ENCODE results near the gene CYBC1.
"Not testable (repeated sequence)": the region's sequence is repeated elsewhere in the genome, so short reads cannot be mapped to it uniquely, and the experiment has no call there.

Gene CYBC1

GRCh38 chr17:82477934-82478333 is 27.4 kb upstream of the CYBC1 start:
- DNase-seq = no peak

GRCh38 chr17:82475458-82475857 is 24.9 kb upstream of the CYBC1 start:
- no peak for DNase-seq

- no peak for DNase-seq
These were observed 23.9 kb upstream of the CYBC1 start for GRCh38 chr17:82474223-82475010.

GRCh38 chr17:82470065-82470464 is 19.5 kb upstream of the CYBC1 start:
- no peak for DNase-seq

- no peak for DNase-seq
These were observed 18.1 kb upstream of the CYBC1 start for GRCh38 chr17:82468692-82469091.

GRCh38 chr17:82465023-82465603 is 14.6 kb upstream of the CYBC1 start:
- no peak for DNase-seq

- no peak for DNase-seq
These were observed 14.0 kb upstream of the CYBC1 start for GRCh38 chr17:82464567-82464929.

- no peak for DNase-seq
These were observed 13.5 kb upstream of the CYBC1 start for GRCh38 chr17:82463925-82464566.

GRCh38 chr17:82463391-82463790 is 12.8 kb upstream of the CYBC1 start:
- no peak for DNase-seq

GRCh38 chr17:82461827-82462524 is 11.4 kb upstream of the CYBC1 start:
- no peak for DNase-seq

GRCh38 chr17:82459936-82460335 is 9.4 kb upstream of the CYBC1 start:
- DNase-seq = not testable (repeated sequence)

GRCh38 chr17:82458885-82459424 is 8.4 kb upstream of the CYBC1 start:
- DNase-seq = peak; percentile 35

- DNase-seq = peak; percentile 99
These were observed 7.8 kb upstream of the CYBC1 start, which contains the start of gene NARF for GRCh38 chr17:82458179-82458884. NARF (plus strand) TSS chr17:82458741; CDS start chr17:82458804, 63 bp downstream.

- DNase-seq = no peak
These were observed 7.3 kb upstream of the CYBC1 start for GRCh38 chr17:82457929-82458178.

- no peak for DNase-seq
These were observed 6.7 kb upstream of the CYBC1 start for GRCh38 chr17:82457073-82457928.

GRCh38 chr17:82453706-82454105 is 3.2 kb upstream of the CYBC1 start:
- not testable (repeated sequence) for DNase-seq

GRCh38 chr17:82453151-82453550 is 2.6 kb upstream of the CYBC1 start:
- not testable (repeated sequence) for DNase-seq

GRCh38 chr17:82452162-82452561 is 1.6 kb upstream of the CYBC1 start:
- no peak for DNase-seq

GRCh38 chr17:82449883-82450356 is 632 bp downstream of the CYBC1 start:
- peak; percentile 51 for DNase-seq

GRCh38 chr17:82449131-82449882 is 1.2 kb downstream of the CYBC1 start:
- DNase-seq = peak; percentile 83

- DNase-seq = no peak
These were observed 2.7 kb downstream of the CYBC1 start for GRCh38 chr17:82447876-82448275.
